GM21381 (cell line): ENCODE results near the gene C17orf107.

Experiments used
- ATAC-seq: cut with Tn5 transposase; IDR thresholded peaks from one replicate; pipeline ENCODE4 v1.9.1; 2021; ENCODE audit warnings: mild to moderate bottlenecking, moderate library complexity; ENCODE audit not compliant: unreplicated experiment

C17orf107 gene

GRCh38 chr17:4947411-4948165, 48.3 kb downstream of the C17orf107 start:
- peak; percentile 7 for ATAC-seq

- ATAC-seq: peak; percentile 17
These were observed 49.0 kb downstream of the C17orf107 start, which contains the start of gene PFN1 for GRCh38 chr17:4948166-4948930. Gene PFN1, minus strand, starts transcription at chr17:4948530. Its CDS starts 136 bp downstream, at chr17:4948394.

GRCh38 chr17:4948931-4949320, 49.6 kb downstream of the C17orf107 start:
- ATAC-seq: peak; percentile 36

DNA sequence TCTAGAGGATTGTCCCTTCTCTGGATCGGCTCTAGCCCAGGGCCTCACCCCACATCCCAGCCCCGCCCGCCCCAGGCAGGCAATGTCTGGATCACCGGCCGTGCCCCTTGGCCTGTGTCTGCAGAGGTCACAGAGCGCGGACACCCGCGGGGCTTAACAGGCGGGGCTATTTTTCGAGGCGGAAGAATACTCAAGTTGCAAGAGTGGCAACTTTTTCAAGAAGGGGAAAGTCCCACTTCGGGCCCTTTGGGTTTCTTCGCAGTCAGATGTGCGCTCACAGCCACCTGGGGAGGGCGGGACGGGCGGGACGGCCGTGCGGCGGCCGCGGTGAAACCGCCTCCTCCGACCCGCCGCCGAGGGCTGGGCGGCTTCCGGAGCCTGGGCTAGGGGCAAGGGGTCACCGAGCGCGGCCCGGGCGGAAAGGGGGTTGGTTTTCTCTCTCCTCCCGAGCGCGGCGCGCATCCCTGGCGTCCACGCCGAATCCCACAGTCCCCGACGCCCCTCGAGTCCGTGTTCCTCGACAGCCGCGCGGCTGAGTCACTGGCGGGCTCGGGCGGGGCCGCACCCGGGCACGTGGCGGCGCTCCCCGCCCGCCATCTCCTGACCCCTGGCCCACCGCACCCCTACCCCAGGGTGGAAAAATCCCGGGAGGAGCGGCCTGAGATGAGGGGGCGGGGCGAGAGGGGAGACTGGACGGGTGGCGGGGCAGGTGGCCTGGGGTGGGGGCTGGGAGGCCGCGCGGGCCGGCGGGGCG, 50.2 kb downstream of the C17orf107 start:
- ATAC-seq: peak; percentile 28

DNA sequence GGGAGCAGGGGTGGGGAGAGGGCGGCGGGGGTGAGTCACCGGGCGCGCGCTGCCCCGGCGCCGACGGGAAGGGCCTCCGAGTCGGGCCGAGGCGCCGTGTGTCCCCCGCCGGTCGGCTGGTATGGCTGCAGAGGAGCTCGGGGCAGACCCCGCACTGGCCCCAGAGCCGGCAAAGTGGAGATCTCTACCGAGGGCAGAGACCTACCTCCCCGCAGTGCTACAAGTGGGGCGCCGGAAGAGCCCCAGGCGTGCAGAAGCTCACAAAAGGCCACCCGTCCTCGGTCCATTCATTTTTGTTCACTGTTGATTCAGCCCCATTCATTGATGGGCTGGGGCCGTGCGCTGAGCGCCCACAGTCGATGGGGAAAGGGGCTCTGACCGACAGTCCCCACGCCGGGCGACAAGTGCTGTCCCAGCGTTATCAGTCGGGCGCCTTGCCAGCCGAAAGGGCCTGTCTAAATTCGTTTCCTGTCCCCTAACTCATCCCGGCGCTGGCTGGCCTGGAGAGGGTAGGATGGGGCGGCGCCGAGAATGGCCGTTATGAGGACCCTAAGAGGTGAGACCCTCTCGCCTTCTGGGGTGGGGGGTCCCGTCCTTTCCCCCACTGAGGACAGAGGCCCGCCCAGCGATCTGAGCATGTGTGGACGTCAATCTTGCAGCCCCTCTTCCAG, 50.9 kb downstream of the C17orf107 start:
- no peak for ATAC-seq

GRCh38 chr17:4950746-4951204, 51.4 kb downstream of the C17orf107 start, which contains the start of gene ENO3:
Gene ENO3, plus strand, starts transcription at chr17:4951119. Its CDS starts 711 bp downstream, at chr17:4951830.
- no peak for ATAC-seq

DNA sequence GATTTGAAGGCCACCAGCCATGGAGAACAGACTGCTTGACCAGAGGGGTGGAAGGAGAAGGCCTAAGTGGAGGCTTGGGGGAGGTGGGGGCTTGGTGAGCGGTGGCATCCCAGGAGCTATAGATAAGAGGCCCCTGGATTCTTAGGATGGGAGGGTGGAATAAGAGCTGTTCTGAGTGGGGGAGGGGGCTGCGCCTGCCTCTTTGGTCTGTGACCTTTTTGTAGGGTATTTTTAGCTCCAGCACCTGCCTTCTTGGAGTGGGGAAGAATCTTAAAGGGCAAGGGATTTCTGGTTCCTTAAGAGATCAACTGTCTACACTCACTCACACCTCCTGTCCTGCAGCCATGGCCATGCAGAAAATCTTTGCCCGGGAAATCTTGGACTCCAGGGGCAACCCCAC, 52.1 kb downstream of the C17orf107 start:
- ATAC-seq: no peak
